ENCODE data around the gene DENND5B.

Gene DENND5B

GRCh38 chr12:31590642-31591379 lies at the start of gene DENND5B:
DENND5B (minus strand) TSS chr12:31591136; CDS start chr12:31590832, 304 bp downstream.
- peaks cover 3% of the 10 kb centered on the region for H3K36me3 Mint-ChIP-seq
- CTCF ChIA-PET = interaction anchor here (0.6 kb wide), 1 partner anchor 1165 kb away, joined by 3 read pairs; the partner anchor contains the start of gene YARS2
- H3K4me1 Mint-ChIP-seq = peaks cover 9% of the 10 kb centered on the region
- H3K27ac Mint-ChIP-seq = no peak within 1 kb of the TSS
- H3K9me3 Mint-ChIP-seq = no peaks in the 10 kb centered on the region
- peak within 1 kb of the TSS; percentile 80 for H3K4me3 Mint-ChIP-seq
- H3K27me3 Mint-ChIP-seq = peaks cover 61% of the 10 kb centered on the region
- peak; percentile 34 for DNase-seq

GRCh38 chr12:31634620-31635019 lies 43.7 kb upstream of the DENND5B start:
- no peak overlapping the region for H3K27ac Mint-ChIP-seq
- no peaks in the 10 kb centered on the region for H3K9me3 Mint-ChIP-seq
- no peaks in the 10 kb centered on the region for H3K36me3 Mint-ChIP-seq
- CTCF ChIA-PET = no interaction called here
- H3K4me3 Mint-ChIP-seq = no peak overlapping the region
- peaks cover 5% of the 10 kb centered on the region for H3K27me3 Mint-ChIP-seq
- H3K4me1 Mint-ChIP-seq = peaks cover 2% of the 10 kb centered on the region
- DNase-seq = no peak

GRCh38 chr12:31633464-31633863 lies 42.5 kb upstream of the DENND5B start:
- Mint-ChIP-seq H3K9me3 (no peaks in the 10 kb centered on the region), H3K27ac (no peak overlapping the region), H3K27me3 (peaks cover 7% of the 10 kb centered on the region), H3K4me1 (peaks cover 2% of the 10 kb centered on the region), H3K36me3 (no peaks in the 10 kb centered on the region), H3K4me3 (no peak overlapping the region)
- no peak for DNase-seq
- CTCF ChIA-PET = interaction anchor here (0.7 to 1.5 kb wide), 2 partner anchors 380 to 382 kb away, joined by 3 to 5 read pairs; no protein-coding TSS in a partner anchor

GRCh38 chr12:31631809-31632208 lies 40.9 kb upstream of the DENND5B start:
- no peaks in the 10 kb centered on the region for H3K9me3 Mint-ChIP-seq
- no peak overlapping the region for H3K4me3 Mint-ChIP-seq
- H3K36me3 Mint-ChIP-seq = no peaks in the 10 kb centered on the region
- no peak for DNase-seq
- CTCF ChIA-PET = interaction anchor here (1.4 kb wide), 1 partner anchor 229 kb away, joined by 3 read pairs; no protein-coding TSS in a partner anchor
- peaks cover 2% of the 10 kb centered on the region for H3K4me1 Mint-ChIP-seq
- peaks cover 7% of the 10 kb centered on the region for H3K27me3 Mint-ChIP-seq
- H3K27ac Mint-ChIP-seq = no peak overlapping the region

GRCh38 chr12:31631023-31631724 lies 40.2 kb upstream of the DENND5B start:
- H3K4me1 Mint-ChIP-seq = no peaks in the 10 kb centered on the region
- CTCF ChIA-PET = interaction anchor here (1.0 kb wide), 1 partner anchor 380 kb away, joined by 3 read pairs; no protein-coding TSS in a partner anchor
- no peak overlapping the region for H3K27ac Mint-ChIP-seq
- H3K9me3 Mint-ChIP-seq = no peaks in the 10 kb centered on the region
- DNase-seq = no peak
- no peaks in the 10 kb centered on the region for H3K36me3 Mint-ChIP-seq
- no peak overlapping the region for H3K4me3 Mint-ChIP-seq
- peaks cover 7% of the 10 kb centered on the region for H3K27me3 Mint-ChIP-seq

- Mint-ChIP-seq H3K4me1 (no peaks in the 10 kb centered on the region), H3K27ac (no peak overlapping the region), H3K9me3 (no peaks in the 10 kb centered on the region), H3K36me3 (no peaks in the 10 kb centered on the region), H3K4me3 (no peak overlapping the region), H3K27me3 (peaks cover 7% of the 10 kb centered on the region)
- DNase-seq = no peak
- CTCF ChIA-PET = interaction anchor here (1.0 kb wide), 1 partner anchor 379 kb away, joined by 3 read pairs; no protein-coding TSS in a partner anchor
Observed at GRCh38 chr12:31629756-31630732, 39.1 kb upstream of the DENND5B start.

- Mint-ChIP-seq H3K4me1 (no peaks in the 10 kb centered on the region), H3K27me3 (peaks cover 3% of the 10 kb centered on the region), H3K4me3 (no peak overlapping the region), H3K36me3 (no peaks in the 10 kb centered on the region), H3K27ac (no peak overlapping the region), H3K9me3 (no peaks in the 10 kb centered on the region)
- CTCF ChIA-PET = no interaction called here
- no peak for DNase-seq
Observed at GRCh38 chr12:31627456-31628054, 36.6 kb upstream of the DENND5B start.

GRCh38 chr12:31626270-31626995 lies 35.5 kb upstream of the DENND5B start:
- H3K27ac Mint-ChIP-seq = no peak overlapping the region
- no peak for DNase-seq
- H3K9me3 Mint-ChIP-seq = no peaks in the 10 kb centered on the region
- H3K27me3 Mint-ChIP-seq = peaks cover 3% of the 10 kb centered on the region
- no peak overlapping the region for H3K4me3 Mint-ChIP-seq
- H3K4me1 Mint-ChIP-seq = no peaks in the 10 kb centered on the region
- CTCF ChIA-PET = no interaction called here
- H3K36me3 Mint-ChIP-seq = no peaks in the 10 kb centered on the region

GRCh38 chr12:31622038-31622437 lies 31.1 kb upstream of the DENND5B start:
- Mint-ChIP-seq H3K4me1 (no peaks in the 10 kb centered on the region), H3K4me3 (no peak overlapping the region), H3K27ac (no peak overlapping the region), H3K36me3 (no peaks in the 10 kb centered on the region), H3K27me3 (peaks cover 3% of the 10 kb centered on the region), H3K9me3 (no peaks in the 10 kb centered on the region)
- CTCF ChIA-PET = no interaction called here
- no peak for DNase-seq

GRCh38 chr12:31620311-31620710 lies 29.4 kb upstream of the DENND5B start:
- H3K4me3 Mint-ChIP-seq = no peak overlapping the region
- CTCF ChIA-PET = no interaction called here

GRCh38 chr12:31618228-31619025 lies 27.5 kb upstream of the DENND5B start:
- Mint-ChIP-seq H3K27ac (no peak overlapping the region), H3K9me3 (no peaks in the 10 kb centered on the region), H3K36me3 (no peaks in the 10 kb centered on the region), H3K27me3 (peaks cover 3% of the 10 kb centered on the region), H3K4me1 (no peaks in the 10 kb centered on the region), H3K4me3 (no peak overlapping the region)
- CTCF ChIA-PET = no interaction called here
- DNase-seq = no peak

More at GRCh38 chr12:31620311-31620710, 29.4 kb upstream of the DENND5B start:
- Mint-ChIP-seq H3K27ac (no peak overlapping the region), H3K27me3 (peaks cover 3% of the 10 kb centered on the region), H3K4me1 (no peaks in the 10 kb centered on the region), H3K9me3 (no peaks in the 10 kb centered on the region), H3K36me3 (no peaks in the 10 kb centered on the region)
- DNase-seq = no peak

- CTCF ChIA-PET = no interaction called here
- Mint-ChIP-seq H3K27me3 (peaks cover 10% of the 10 kb centered on the region), H3K36me3 (no peaks in the 10 kb centered on the region), H3K27ac (no peak overlapping the region), H3K4me1 (no peaks in the 10 kb centered on the region), H3K4me3 (no peak overlapping the region), H3K9me3 (peaks cover 6% of the 10 kb centered on the region)
- DNase-seq = no peak
Observed at GRCh38 chr12:31612819-31613218, 21.9 kb upstream of the DENND5B start.
